OCI-LY3 (cell line): ENCODE results near the gene WBP1L.

Experiments
- EZH2phosphoT487 ChIP-seq: fragments of 200-600 bp; shearing (Covaris generic); IDR thresholded peaks from 2 replicates; pipeline ENCODE4 v1.6.1; 2018; ENCODE audit warnings: antibody characterized with exemption, mixed run types, low read depth
- TF ChIP-seq, protein P1 (sequence below): fragments of 200-600, 300-600 bp; sonication (generic); IDR thresholded peaks from 2 replicates; pipeline ENCODE4 v1.5.1; 2014; ENCODE audit warnings: antibody characterized with exemption, low read length, low read depth

DNA sequence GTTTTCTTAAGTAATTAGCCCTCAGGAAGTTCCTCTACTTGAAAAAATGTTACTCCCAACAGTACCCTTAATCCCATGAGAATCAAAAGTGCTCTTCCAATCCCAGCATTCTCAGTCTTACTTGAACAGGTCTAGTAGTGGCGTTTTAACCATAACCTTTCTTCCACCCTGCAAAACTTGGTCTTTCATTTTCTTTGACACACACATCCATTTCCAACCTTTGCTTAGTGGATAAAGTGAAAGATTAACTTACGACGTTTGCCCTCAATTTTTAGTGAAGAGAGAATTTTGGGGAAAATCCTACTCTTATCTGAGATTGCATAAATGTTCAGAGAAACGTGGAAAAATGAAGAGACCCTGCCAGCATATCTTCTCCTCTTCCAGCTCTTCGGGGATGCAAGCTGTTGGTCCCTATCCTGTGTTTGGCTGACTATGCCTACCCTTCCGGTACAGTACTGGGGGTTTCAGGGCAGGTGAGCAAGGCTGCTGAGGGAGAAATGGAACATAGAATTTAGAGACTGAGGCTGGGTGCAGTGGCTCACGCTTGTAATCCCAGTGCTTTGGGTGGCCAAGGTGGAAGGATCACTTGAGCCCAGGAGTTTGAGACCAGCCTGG is 18.8 kb downstream of the WBP1L start:
- TF ChIP-seq, protein P1, sequence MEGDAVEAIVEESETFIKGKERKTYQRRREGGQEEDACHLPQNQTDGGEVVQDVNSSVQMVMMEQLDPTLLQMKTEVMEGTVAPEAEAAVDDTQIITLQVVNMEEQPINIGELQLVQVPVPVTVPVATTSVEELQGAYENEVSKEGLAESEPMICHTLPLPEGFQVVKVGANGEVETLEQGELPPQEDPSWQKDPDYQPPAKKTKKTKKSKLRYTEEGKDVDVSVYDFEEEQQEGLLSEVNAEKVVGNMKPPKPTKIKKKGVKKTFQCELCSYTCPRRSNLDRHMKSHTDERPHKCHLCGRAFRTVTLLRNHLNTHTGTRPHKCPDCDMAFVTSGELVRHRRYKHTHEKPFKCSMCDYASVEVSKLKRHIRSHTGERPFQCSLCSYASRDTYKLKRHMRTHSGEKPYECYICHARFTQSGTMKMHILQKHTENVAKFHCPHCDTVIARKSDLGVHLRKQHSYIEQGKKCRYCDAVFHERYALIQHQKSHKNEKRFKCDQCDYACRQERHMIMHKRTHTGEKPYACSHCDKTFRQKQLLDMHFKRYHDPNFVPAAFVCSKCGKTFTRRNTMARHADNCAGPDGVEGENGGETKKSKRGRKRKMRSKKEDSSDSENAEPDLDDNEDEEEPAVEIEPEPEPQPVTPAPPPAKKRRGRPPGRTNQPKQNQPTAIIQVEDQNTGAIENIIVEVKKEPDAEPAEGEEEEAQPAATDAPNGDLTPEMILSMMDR = no peak
- no peak for TF ChIP-seq EZH2phosphoT487
